ENCODE results near the gene CACNG6.

- TF ChIP-seq CTCF (IDR thresholded peaks at IDR 0.05) (no peak), POLR2AphosphoS5 (IDR thresholded peaks at IDR 0.05) (no peak), POLR2A (IDR thresholded peaks at IDR 0.05) (no peak)
These were observed 10.1 kb downstream of the CACNG6 start for GRCh38 chr19:54001496-54001895.

Data from upper lobe of left lung (tissue), 4 donors.